Mucosa of descending colon (tissue), 3 donors: ENCODE data around the gene FNTB. TPM values are rescaled to one million over a fixed set of nuclear protein-coding genes. Genes with fewer than 3 reads are reported as not detected.

Source experiments
- ATAC-seq: fragments of 200-7000 bp; cut with Tn5 transposase; one replicate; pipeline ENCODE4 v1.9.1; 2020; ENCODE audit warnings: mild to moderate bottlenecking, moderate library complexity
- DNase-seq, 3 donors: peaks; one replicate each; pipeline ENCODE4 v3.0.0-alpha.2; 2020
- H3K36me3 ChIP-seq: fragments of 200-600 bp; one replicate; pipeline ENCODE4 v1.8.0; 2021; ENCODE audit warnings: low read depth, mild to moderate bottlenecking
- H3K4me1 ChIP-seq: fragments of 200-600 bp; one replicate; pipeline ENCODE4 v1.8.0; 2021; ENCODE audit warnings: low read depth, mild to moderate bottlenecking
- H3K4me3 ChIP-seq: fragments of 200-600 bp; one replicate; pipeline ENCODE4 v1.8.0; 2021; ENCODE audit warnings: mild to moderate bottlenecking
- H3K9me3 ChIP-seq: fragments of 200-600 bp; one replicate; pipeline ENCODE4 v1.8.0; 2021; ENCODE audit warnings: mild to moderate bottlenecking
- intact Hi-C, 2 donors: fragments of 100-400 bp; cut with DNase I in 1 of 2; cut with micrococcal nuclease in 1 of 2; formaldehyde crosslinking; loops; one replicate each; pipeline versions ENCODE4 v1.11.0 to v1.11.1; 2022; cut with DNase I, micrococcal nuclease
- total RNA-seq, 3 donors: library from RNA; stranded (reverse); fragmentation: NEBNext Ultra II Directional in 2 of 3; extraction: Animal tissue kit (Norgen Biotek cat#: 25700) in 2 of 3; gene quantifications; one replicate each; pipeline versions ENCODE4 v1.2.1 to v1.2.4, GENCODE V29; 2021 to 2023
- TF ChIP-seq, protein P1 (sequence below): fragments of 200-600 bp; IDR thresholded peaks from one replicate; pipeline ENCODE4 v1.8.0; 2022; ENCODE audit warnings: antibody characterized with exemption, mild to moderate bottlenecking
- donor health status: DM: no; HTN: no; CAD: no; lungs with moderate emphysema.
- donor health status: DM: no; HTN: no; CAD: no.
- donor health status: DM: no; HTN: yes; CAD: no.

Gene FNTB
- total RNA-seq, 3 donors from 2014 or later = 14.5 to 18.3 (median 14.5) TPM

GRCh38 chr14:64973026-64973442 lies 13.7 kb upstream of the FNTB start:
- peak; percentile 40 for ATAC-seq
- DNase-seq = peak in 1 of 3 donors; percentile 43
- Histone ChIP-seq H3K36me3 (no peaks in the 10 kb centered on the region), H3K9me3 (no peaks in the 10 kb centered on the region), H3K4me3 (no peak overlapping the region), H3K4me1 (peaks cover 17% of the 10 kb centered on the region)
- intact Hi-C loops = no loop called here
- TF ChIP-seq, protein P1, sequence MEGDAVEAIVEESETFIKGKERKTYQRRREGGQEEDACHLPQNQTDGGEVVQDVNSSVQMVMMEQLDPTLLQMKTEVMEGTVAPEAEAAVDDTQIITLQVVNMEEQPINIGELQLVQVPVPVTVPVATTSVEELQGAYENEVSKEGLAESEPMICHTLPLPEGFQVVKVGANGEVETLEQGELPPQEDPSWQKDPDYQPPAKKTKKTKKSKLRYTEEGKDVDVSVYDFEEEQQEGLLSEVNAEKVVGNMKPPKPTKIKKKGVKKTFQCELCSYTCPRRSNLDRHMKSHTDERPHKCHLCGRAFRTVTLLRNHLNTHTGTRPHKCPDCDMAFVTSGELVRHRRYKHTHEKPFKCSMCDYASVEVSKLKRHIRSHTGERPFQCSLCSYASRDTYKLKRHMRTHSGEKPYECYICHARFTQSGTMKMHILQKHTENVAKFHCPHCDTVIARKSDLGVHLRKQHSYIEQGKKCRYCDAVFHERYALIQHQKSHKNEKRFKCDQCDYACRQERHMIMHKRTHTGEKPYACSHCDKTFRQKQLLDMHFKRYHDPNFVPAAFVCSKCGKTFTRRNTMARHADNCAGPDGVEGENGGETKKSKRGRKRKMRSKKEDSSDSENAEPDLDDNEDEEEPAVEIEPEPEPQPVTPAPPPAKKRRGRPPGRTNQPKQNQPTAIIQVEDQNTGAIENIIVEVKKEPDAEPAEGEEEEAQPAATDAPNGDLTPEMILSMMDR = no peak

DNA sequence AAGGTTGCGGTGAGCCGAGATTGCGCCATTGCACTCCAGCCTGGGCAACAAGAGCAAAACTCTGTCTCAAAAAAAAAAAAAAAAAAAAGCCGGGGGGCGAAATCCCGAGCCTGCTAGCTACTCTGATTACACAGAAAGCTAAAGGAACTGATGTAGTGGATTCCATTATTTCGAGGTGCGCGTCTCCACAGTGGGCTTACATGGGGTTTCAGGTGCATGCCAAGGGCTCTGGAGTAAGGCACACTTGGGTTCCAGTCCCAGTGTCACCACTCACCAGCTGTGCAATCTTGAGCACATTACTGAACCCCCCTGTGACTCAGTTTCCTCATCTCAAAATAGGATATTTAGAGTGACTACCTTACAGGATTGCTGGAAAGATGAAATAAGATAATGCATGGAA lies 12.9 kb upstream of the FNTB start:
- no peak for DNase-seq
- TF ChIP-seq, protein P1 = no peak
- H3K9me3 ChIP-seq = no peaks in the 10 kb centered on the region
- no peak overlapping the region for H3K4me3 ChIP-seq
- ATAC-seq = no peak
- intact Hi-C loops = no loop called here
- H3K4me1 ChIP-seq = peaks cover 17% of the 10 kb centered on the region
- H3K36me3 ChIP-seq = no peaks in the 10 kb centered on the region

GRCh38 chr14:64974563-64974962 lies 12.1 kb upstream of the FNTB start:
- TF ChIP-seq, protein P1 = no peak
- Histone ChIP-seq H3K36me3 (no peaks in the 10 kb centered on the region), H3K4me3 (no peak overlapping the region), H3K4me1 (peaks cover 17% of the 10 kb centered on the region), H3K9me3 (no peaks in the 10 kb centered on the region)
- ATAC-seq (no peak), DNase-seq (no peak)
- intact Hi-C loops = no loop called here

DNA sequence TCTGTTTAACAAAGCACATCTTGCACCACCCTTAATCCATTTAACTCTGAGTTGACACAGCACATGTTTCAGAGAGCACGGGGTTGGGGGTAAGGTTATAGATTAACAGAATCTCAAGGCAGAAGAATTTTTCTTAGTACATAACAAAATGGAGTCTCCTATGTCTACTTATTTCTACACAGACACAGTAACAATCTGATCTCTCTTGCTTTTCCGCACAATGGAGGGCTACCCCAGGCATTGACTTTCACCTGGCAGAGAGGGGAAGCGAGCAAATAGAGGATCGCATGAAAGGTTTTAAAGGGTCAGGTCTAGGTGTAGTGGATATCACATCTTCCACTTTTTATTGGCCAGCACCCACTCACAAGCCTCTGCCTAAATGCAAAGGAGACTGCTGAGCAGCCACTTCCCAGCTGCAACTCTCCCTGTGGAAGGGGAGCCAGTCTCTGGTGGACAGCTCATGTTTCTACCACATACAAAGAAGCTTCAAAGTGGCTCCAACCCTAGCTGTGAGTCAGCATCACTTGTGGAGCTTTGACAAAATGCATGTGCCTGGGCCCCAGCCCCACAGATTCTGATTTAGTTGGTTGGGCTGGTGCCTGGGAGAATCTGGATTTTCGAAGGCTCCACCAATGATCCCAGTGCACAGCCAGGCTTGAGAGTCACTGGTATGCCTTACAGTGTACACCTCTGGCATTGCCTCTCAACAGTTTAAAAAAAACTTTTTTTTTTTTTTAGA lies 7.2 kb upstream of the FNTB start:
- no peak for DNase-seq
- H3K36me3 ChIP-seq = no peaks in the 10 kb centered on the region
- no peaks in the 10 kb centered on the region for H3K4me1 ChIP-seq
- H3K9me3 ChIP-seq = no peaks in the 10 kb centered on the region
- TF ChIP-seq, protein P1 = no peak
- no peak overlapping the region for H3K4me3 ChIP-seq
- ATAC-seq = peak; percentile 8
- intact Hi-C loops = loop anchor here in 1 of 2 donors (10.0 kb wide), 1 partner anchor 155 kb away; no protein-coding TSS in a partner anchor

GRCh38 chr14:64983439-64984310 lies 3.0 kb upstream of the FNTB start:
- no peaks in the 10 kb centered on the region for H3K36me3 ChIP-seq
- ATAC-seq = no peak
- H3K9me3 ChIP-seq = no peaks in the 10 kb centered on the region
- TF ChIP-seq, protein P1 = no peak
- H3K4me1 ChIP-seq = peaks cover 16% of the 10 kb centered on the region
- peak in 1 of 3 donors; percentile 46 for DNase-seq
- no peak overlapping the region for H3K4me3 ChIP-seq
- intact Hi-C loops = loop anchor here in 1 of 2 donors (10.0 kb wide), 1 partner anchor 159 kb away; no protein-coding TSS in a partner anchor
